Measurements from ENCODE around the gene RUFY3. TPM values are rescaled to one million over a fixed set of nuclear protein-coding genes. Genes with fewer than 3 reads are reported as not detected.

The RUFY3 gene
- total RNA-seq, 3 donors from 2014 or later, result 60.0 to 95.9 (median 83.6) TPM

DNA sequence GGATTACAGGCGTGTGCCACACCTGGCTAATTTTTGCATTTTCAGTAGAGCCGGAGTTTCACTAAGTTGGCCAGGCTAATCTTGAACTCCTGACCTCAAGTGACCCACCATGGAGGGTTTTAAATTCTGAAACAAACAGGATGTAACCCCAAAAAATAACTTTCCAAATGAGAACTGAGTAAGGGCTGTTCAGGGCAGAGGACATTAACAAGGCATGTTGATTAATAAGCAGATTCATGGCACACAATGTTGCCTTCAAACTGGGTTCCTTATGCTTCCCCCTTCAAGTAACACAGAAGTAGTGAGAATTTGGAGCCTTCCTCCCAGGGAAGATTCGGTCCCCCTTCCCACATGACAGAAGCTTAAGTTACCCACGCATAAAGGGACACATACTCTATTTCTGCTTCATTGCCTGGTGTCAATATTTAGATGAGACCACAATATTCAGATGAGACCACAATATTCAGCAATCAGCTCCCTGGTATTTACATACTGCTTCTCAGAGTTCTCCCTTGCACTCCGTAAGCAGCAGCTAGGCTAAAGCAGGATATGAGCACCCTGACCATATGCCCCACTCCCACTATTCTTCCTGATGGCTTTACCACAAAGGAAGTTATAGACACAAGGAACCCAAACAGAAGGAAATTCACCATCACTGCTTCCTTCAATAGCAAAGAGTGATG is 96.5 kb downstream of the RUFY3 start:
- Histone ChIP-seq H3K36me3 (peaks cover 9% of the 10 kb centered on the region), H3K27me3 (no peaks in the 10 kb centered on the region), H3K4me3 (no peak overlapping the region), H3K27ac (no peak overlapping the region), H3K9me3 (no peaks in the 10 kb centered on the region), H3K4me1 (no peaks in the 10 kb centered on the region)
- intact Hi-C loops (cut with DNase I; ENCODE audit: low total_unique reads), result no loop called here
- DNase-seq (ENCODE audit: low spot score in 2 of 2), result no peak
- TF ChIP-seq, protein P1, sequence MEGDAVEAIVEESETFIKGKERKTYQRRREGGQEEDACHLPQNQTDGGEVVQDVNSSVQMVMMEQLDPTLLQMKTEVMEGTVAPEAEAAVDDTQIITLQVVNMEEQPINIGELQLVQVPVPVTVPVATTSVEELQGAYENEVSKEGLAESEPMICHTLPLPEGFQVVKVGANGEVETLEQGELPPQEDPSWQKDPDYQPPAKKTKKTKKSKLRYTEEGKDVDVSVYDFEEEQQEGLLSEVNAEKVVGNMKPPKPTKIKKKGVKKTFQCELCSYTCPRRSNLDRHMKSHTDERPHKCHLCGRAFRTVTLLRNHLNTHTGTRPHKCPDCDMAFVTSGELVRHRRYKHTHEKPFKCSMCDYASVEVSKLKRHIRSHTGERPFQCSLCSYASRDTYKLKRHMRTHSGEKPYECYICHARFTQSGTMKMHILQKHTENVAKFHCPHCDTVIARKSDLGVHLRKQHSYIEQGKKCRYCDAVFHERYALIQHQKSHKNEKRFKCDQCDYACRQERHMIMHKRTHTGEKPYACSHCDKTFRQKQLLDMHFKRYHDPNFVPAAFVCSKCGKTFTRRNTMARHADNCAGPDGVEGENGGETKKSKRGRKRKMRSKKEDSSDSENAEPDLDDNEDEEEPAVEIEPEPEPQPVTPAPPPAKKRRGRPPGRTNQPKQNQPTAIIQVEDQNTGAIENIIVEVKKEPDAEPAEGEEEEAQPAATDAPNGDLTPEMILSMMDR (IDR thresholded peaks at IDR 0.05), result no peak
- TF ChIP-seq POLR2A (IDR thresholded peaks at IDR 0.05) (no peak), POLR2AphosphoS5 (IDR thresholded peaks at IDR 0.05) (no peak)

DNA sequence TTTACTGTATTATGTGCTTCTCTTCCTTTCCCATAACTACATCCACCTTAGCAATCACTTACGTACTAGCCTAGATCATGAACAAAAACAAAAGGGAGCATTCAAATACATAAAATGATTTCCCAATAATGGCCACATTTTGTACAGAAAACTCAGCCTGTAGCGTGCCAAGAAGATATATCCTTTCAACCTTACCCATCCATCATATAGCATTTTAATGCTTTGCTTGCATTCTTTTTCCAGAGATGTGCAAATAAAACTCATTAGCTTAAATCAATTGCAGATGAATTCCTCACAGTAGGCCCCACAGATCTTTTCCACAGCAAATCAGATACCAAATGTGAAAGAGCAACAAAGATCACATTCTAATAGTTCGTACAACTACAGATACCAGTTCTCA is 97.2 kb downstream of the RUFY3 start:
- Histone ChIP-seq H3K4me1 (no peaks in the 10 kb centered on the region), H3K4me3 (no peak overlapping the region), H3K27ac (no peak overlapping the region), H3K36me3 (peaks cover 9% of the 10 kb centered on the region), H3K27me3 (no peaks in the 10 kb centered on the region), H3K9me3 (no peaks in the 10 kb centered on the region)
- no peak for DNase-seq (ENCODE audit: low spot score in 2 of 2)
- TF ChIP-seq POLR2AphosphoS5 (IDR thresholded peaks at IDR 0.05) (no peak), POLR2A (IDR thresholded peaks at IDR 0.05) (no peak)
- TF ChIP-seq, protein P1 (IDR thresholded peaks at IDR 0.05), result no peak
- intact Hi-C loops (cut with DNase I; ENCODE audit: low total_unique reads), result no loop called here

DNA sequence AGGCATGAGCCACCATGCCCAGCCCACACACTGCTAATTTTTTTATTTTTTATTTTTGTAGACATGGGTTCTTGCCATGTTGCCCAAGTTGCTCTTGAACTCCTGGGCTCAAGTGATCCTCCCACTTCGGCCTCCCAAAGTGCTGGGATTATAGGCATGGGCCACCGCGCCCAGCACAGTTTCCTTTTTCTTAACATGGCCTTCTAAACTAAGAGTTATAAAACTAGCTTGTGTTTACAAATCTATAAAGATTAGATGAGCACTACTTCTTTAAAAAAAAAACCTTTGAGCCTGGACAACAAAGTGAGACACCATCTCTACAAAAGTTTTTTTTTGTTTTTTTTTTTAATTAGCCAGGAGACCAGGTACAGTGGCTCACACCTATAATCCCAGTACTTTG is 107.3 kb downstream of the RUFY3 start:
- DNase-seq (ENCODE audit: low spot score in 2 of 2), result no peak
- H3K4me3 ChIP-seq, result no peak overlapping the region
- no peak for TF ChIP-seq POLR2A (IDR thresholded peaks at IDR 0.05)
- TF ChIP-seq, protein P1 (IDR thresholded peaks at IDR 0.05), result no peak
- TF ChIP-seq POLR2AphosphoS5 (IDR thresholded peaks at IDR 0.05), result no peak
- H3K27me3 ChIP-seq, result no peaks in the 10 kb centered on the region
- H3K36me3 ChIP-seq, result peaks cover 16% of the 10 kb centered on the region
- intact Hi-C loops (cut with DNase I; ENCODE audit: low total_unique reads), result no loop called here
- H3K4me1 ChIP-seq, result no peaks in the 10 kb centered on the region
- H3K27ac ChIP-seq, result no peak overlapping the region
- H3K9me3 ChIP-seq, result no peaks in the 10 kb centered on the region

DNA sequence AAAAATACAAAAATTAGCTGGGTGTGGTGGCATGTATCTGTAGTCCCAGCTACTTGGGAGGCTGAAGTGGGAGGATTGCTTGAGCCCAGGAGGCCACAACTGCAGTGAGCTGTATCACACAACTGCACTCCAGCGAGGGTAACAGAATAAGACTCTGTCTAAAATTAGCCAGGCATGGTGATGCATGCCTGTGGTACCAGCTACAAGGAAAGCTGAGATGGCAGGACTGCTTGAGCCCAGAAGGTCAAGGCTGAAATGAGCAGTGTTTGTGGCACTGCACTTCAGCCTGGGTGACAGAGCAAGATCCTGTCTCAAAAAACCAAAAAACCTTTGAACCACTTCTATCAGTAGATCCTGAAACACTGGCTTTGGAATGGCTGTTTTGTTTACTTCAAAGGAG is 107.7 kb downstream of the RUFY3 start:
- no peak for DNase-seq (ENCODE audit: low spot score in 2 of 2)
- Histone ChIP-seq H3K4me3 (no peak overlapping the region), H3K4me1 (no peaks in the 10 kb centered on the region), H3K36me3 (peaks cover 16% of the 10 kb centered on the region), H3K27me3 (no peaks in the 10 kb centered on the region), H3K9me3 (no peaks in the 10 kb centered on the region), H3K27ac (no peak overlapping the region)
- intact Hi-C loops (cut with DNase I; ENCODE audit: low total_unique reads), result no loop called here
- TF ChIP-seq POLR2AphosphoS5 (IDR thresholded peaks at IDR 0.05), result no peak
- TF ChIP-seq POLR2A (IDR thresholded peaks at IDR 0.05), result no peak
- TF ChIP-seq, protein P1 (IDR thresholded peaks at IDR 0.05), result no peak

DNA sequence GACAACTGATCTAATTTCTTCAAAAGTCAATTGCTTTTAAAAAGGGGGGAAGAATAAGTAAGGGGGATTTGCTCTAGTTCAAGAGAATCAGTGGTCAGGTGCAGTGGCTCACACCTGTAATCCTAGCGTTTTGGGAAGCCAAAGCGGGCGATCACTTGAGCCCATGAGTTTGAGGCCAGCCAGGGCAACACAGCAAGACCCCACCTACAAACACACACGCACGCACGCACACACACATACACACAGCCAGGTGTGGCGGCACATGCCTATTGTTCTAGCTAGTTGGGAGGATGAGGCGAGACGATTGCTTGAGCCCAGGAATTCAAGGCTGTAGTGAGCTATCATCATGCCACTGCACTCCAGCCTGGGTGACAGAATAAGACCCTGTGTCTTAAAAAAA is 108.3 kb downstream of the RUFY3 start:
- DNase-seq (ENCODE audit: low spot score in 2 of 2), result no peak
- TF ChIP-seq, protein P1 (IDR thresholded peaks at IDR 0.05), result no peak
- TF ChIP-seq POLR2A (IDR thresholded peaks at IDR 0.05) (no peak), POLR2AphosphoS5 (IDR thresholded peaks at IDR 0.05) (no peak)
- H3K9me3 ChIP-seq, result no peaks in the 10 kb centered on the region
- H3K36me3 ChIP-seq, result peaks cover 13% of the 10 kb centered on the region
- H3K4me3 ChIP-seq, result no peak overlapping the region
- intact Hi-C loops (cut with DNase I; ENCODE audit: low total_unique reads), result no loop called here
- H3K27ac ChIP-seq, result no peak overlapping the region
- no peaks in the 10 kb centered on the region for H3K4me1 ChIP-seq
- H3K27me3 ChIP-seq, result no peaks in the 10 kb centered on the region
